NCI-H82 treated with DMSO at 0.1 percent for 48 hours (cell line): Measurements from ENCODE around the gene PCDHB10.

ENCODE experiments used
- DNase-seq: peaks from one replicate; lab custom pipeline; 2025; ENCODE audit not compliant: unreplicated experiment; lab: John Stamatoyannopoulos, UW

The PCDHB10 gene

DNA sequence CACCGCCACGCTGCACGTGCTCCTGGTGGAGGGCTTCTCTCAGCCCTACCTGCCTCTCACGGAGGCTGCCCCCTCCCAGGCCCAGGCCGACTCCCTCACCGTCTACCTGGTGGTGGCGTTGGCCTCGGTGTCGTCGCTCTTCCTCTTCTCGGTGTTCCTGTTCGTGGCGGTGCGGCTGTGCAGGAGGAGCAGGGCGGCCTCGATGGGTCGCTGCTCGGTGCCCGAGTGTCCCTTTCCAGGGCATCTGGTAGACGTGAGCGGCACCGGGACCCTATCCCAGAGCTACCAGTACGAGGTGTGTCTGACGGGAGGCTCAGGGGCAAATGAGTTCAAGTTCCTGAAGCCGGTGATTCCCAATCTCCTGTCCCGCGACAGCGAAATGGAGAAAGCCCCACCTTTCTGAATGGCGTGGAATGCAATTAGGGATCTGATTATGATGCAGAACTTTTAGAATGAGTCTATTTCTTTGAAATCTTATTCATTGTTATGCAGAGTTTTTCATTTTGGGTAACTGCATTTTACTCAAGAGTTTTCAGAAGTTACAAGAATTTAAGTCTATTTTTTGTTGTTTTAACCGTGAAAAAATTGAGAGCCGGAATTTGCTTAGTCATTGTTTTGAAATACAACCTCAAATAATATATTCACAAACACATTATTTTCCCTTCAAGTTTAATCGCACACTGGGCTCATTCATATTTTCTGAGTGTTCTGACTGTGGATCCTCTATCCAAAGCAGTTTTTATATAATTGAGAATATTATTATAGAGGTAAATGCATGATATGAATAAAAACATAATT is 44.6 kb downstream of the PCDHB10 start:
- no peak for DNase-seq

GRCh38 chr5:141241496-141241895 is 49.3 kb downstream of the PCDHB10 start:
- no peak for DNase-seq
